Liver (tissue), 3 donors: ENCODE data around the gene ZNF724.
"Not testable (repeated sequence)": the region's sequence is repeated elsewhere in the genome, so short reads cannot be mapped to it uniquely, and the experiment has no call there.

Experiments used
- GABPA ChIP-seq, 2 donors: IDR thresholded peaks in 1 of 2; conservative IDR thresholded peaks in 1 of 2; 2 replicates each; pipeline ENCODE4 v1.6.1; 2016; ENCODE audit warnings: antibody characterized with exemption in 2 of 2, mild to moderate bottlenecking in 1 of 2, moderate library complexity in 1 of 2
- JUND ChIP-seq, 2 donors: IDR thresholded peaks; 2 replicates each; pipeline ENCODE4 v1.6.1; 2016; ENCODE audit warnings: antibody characterized with exemption in 2 of 2
- RXRA ChIP-seq, 2 donors: IDR thresholded peaks; 2 replicates each; pipeline ENCODE4 v1.6.1; 2017 to 2018; ENCODE audit warnings: antibody characterized with exemption in 2 of 2, mild to moderate bottlenecking in 1 of 2
- TAF1 ChIP-seq: conservative IDR thresholded peaks from 2 replicates; pipeline ENCODE4 v1.6.1; 2016; ENCODE audit warnings: antibody characterized with exemption, mild to moderate bottlenecking
- TF ChIP-seq, protein P1 (sequence below): fragments of 150-350 bp; IDR thresholded peaks from 2 replicates; pipeline ENCODE4 v1.5.1; 2017; ENCODE audit warnings: improper control_type of control experiment, low read depth, low read length; ENCODE audit not compliant: missing input control
- TF ChIP-seq, protein P2 (sequence below): IDR thresholded peaks from 2 replicates; pipeline ENCODE4 v1.6.1; 2016; ENCODE audit warnings: antibody characterized with exemption
- TF ChIP-seq, protein P3 (sequence below): IDR thresholded peaks from 2 replicates; pipeline ENCODE4 v1.6.1; 2016; ENCODE audit warnings: antibody characterized with exemption, mild to moderate bottlenecking
- donor health status: healthy.
- donor health status: healthy.

- TF ChIP-seq, protein P1, sequence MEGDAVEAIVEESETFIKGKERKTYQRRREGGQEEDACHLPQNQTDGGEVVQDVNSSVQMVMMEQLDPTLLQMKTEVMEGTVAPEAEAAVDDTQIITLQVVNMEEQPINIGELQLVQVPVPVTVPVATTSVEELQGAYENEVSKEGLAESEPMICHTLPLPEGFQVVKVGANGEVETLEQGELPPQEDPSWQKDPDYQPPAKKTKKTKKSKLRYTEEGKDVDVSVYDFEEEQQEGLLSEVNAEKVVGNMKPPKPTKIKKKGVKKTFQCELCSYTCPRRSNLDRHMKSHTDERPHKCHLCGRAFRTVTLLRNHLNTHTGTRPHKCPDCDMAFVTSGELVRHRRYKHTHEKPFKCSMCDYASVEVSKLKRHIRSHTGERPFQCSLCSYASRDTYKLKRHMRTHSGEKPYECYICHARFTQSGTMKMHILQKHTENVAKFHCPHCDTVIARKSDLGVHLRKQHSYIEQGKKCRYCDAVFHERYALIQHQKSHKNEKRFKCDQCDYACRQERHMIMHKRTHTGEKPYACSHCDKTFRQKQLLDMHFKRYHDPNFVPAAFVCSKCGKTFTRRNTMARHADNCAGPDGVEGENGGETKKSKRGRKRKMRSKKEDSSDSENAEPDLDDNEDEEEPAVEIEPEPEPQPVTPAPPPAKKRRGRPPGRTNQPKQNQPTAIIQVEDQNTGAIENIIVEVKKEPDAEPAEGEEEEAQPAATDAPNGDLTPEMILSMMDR = not testable (repeated sequence)
- not testable (repeated sequence) for TF ChIP-seq JUND (IDR thresholded peaks at IDR 0.05); GABPA (IDR thresholded peaks at IDR 0.05 in 1 of 2, conservative IDR thresholded peaks at IDR 0.05 in 1 of 2); TAF1; RXRA (IDR thresholded peaks at IDR 0.05)
- TF ChIP-seq, protein P2, sequence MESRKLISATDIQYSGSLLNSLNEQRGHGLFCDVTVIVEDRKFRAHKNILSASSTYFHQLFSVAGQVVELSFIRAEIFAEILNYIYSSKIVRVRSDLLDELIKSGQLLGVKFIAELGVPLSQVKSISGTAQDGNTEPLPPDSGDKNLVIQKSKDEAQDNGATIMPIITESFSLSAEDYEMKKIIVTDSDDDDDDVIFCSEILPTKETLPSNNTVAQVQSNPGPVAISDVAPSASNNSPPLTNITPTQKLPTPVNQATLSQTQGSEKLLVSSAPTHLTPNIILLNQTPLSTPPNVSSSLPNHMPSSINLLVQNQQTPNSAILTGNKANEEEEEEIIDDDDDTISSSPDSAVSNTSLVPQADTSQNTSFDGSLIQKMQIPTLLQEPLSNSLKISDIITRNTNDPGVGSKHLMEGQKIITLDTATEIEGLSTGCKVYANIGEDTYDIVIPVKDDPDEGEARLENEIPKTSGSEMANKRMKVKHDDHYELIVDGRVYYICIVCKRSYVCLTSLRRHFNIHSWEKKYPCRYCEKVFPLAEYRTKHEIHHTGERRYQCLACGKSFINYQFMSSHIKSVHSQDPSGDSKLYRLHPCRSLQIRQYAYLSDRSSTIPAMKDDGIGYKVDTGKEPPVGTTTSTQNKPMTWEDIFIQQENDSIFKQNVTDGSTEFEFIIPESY = not testable (repeated sequence)
- TF ChIP-seq, protein P3, sequence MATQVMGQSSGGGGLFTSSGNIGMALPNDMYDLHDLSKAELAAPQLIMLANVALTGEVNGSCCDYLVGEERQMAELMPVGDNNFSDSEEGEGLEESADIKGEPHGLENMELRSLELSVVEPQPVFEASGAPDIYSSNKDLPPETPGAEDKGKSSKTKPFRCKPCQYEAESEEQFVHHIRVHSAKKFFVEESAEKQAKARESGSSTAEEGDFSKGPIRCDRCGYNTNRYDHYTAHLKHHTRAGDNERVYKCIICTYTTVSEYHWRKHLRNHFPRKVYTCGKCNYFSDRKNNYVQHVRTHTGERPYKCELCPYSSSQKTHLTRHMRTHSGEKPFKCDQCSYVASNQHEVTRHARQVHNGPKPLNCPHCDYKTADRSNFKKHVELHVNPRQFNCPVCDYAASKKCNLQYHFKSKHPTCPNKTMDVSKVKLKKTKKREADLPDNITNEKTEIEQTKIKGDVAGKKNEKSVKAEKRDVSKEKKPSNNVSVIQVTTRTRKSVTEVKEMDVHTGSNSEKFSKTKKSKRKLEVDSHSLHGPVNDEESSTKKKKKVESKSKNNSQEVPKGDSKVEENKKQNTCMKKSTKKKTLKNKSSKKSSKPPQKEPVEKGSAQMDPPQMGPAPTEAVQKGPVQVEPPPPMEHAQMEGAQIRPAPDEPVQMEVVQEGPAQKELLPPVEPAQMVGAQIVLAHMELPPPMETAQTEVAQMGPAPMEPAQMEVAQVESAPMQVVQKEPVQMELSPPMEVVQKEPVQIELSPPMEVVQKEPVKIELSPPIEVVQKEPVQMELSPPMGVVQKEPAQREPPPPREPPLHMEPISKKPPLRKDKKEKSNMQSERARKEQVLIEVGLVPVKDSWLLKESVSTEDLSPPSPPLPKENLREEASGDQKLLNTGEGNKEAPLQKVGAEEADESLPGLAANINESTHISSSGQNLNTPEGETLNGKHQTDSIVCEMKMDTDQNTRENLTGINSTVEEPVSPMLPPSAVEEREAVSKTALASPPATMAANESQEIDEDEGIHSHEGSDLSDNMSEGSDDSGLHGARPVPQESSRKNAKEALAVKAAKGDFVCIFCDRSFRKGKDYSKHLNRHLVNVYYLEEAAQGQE = not testable (repeated sequence)
Measured at GRCh38 chr19:23285326-23285725, 35.1 kb upstream of the ZNF724 start.
